SU-DHL-6 (cell line): Measurements from ENCODE around the gene NFIA.

Experiments
- H2AFZ ChIP-seq: fragments of 200-600 bp; sonication (generic); 2 replicates; pipeline ENCODE4 v1.6.1; 2014; ENCODE audit warnings: low read depth, mild to moderate bottlenecking, moderate library complexity, mixed read lengths, antibody characterized with exemption, low read length; ENCODE audit not compliant: severe bottlenecking
- H3F3A ChIP-seq: fragments of 200-600 bp; shearing (Covaris generic); 2 replicates; pipeline ENCODE4 v1.6.0; 2016; ENCODE audit warnings: antibody characterized with exemption, mild to moderate bottlenecking; ENCODE audit not compliant: insufficient read depth
- H3K27ac ChIP-seq: fragments of 200-600 bp; sonication (generic); 2 replicates; pipeline ENCODE4 v1.5.1; 2016; ENCODE audit warnings: low read depth, mild to moderate bottlenecking, low read length, moderate library complexity, mixed read lengths
- H3K27me3 ChIP-seq: fragments of 200-600 bp; sonication (generic), shearing (Covaris generic); 2 replicates; pipeline ENCODE4 v1.6.0; 2014; ENCODE audit warnings: mild to moderate bottlenecking, low read length
- H3K36me3 ChIP-seq: fragments of 200-600 bp; sonication (generic); 2 replicates; pipeline ENCODE4 v1.6.1; 2014; ENCODE audit warnings: mild to moderate bottlenecking, low read length, mixed read lengths
- H3K4me2 ChIP-seq: fragments of 300-600, 200-600 bp; shearing (Covaris generic), sonication (generic); 2 replicates; pipeline ENCODE4 v1.6.0; 2014; ENCODE audit warnings: low read length, low read depth, mild to moderate bottlenecking; ENCODE audit not compliant: poor library complexity, severe bottlenecking
- H3K4me3 ChIP-seq: fragments of 200-600 bp; sonication (generic); 2 replicates; pipeline ENCODE4 v1.5.1; 2014; ENCODE audit warnings: antibody characterized with exemption, low read length, mild to moderate bottlenecking, mixed read lengths; ENCODE audit not compliant: insufficient read depth, poor library complexity, severe bottlenecking
- H3K79me2 ChIP-seq: fragments of 200-600 bp; sonication (generic); 2 replicates; pipeline ENCODE4 v1.6.1; 2014; ENCODE audit warnings: mild to moderate bottlenecking, low read length, moderate library complexity; ENCODE audit not compliant: insufficient read depth
- H3K9ac ChIP-seq: fragments of 200-600 bp; sonication (generic); 2 replicates; pipeline ENCODE4 v1.7.0; 2014; ENCODE audit warnings: mild to moderate bottlenecking, low read length
- H3K9me2 ChIP-seq: fragments of 200-600 bp; sonication (generic); replicated peaks from 2 replicates; pipeline ENCODE4 v1.6.1; 2014; ENCODE audit warnings: low read length; ENCODE audit not compliant: insufficient read depth
- H3K9me3 ChIP-seq: fragments of 200-600 bp; sonication (generic); 2 replicates; pipeline ENCODE4 v1.6.1; 2014; ENCODE audit warnings: low read length, mixed read lengths; ENCODE audit not compliant: insufficient read depth
- H4K20me1 ChIP-seq: fragments of 200-600 bp; sonication (generic); 2 replicates; pipeline ENCODE4 v1.6.1; 2014; ENCODE audit warnings: low read depth, mild to moderate bottlenecking, antibody characterized with exemption, low read length, moderate library complexity, mixed read lengths
- EZH2phosphoT487 ChIP-seq: fragments of 200-600 bp; sonication (generic), shearing (Covaris generic); conservative IDR thresholded peaks from 2 replicates; pipeline ENCODE4 v1.6.1; 2018; ENCODE audit warnings: mild to moderate bottlenecking, antibody characterized with exemption, low read length, moderate library complexity, mixed read lengths
- TF ChIP-seq, protein P1 (sequence below): fragments of 200-600 bp; sonication (generic); IDR thresholded peaks from one replicate; pipeline ENCODE4 v1.5.1; 2017; ENCODE audit warnings: antibody characterized with exemption, mild to moderate bottlenecking, low read length, moderate library complexity; ENCODE audit not compliant: insufficient read depth, poor library complexity, severe bottlenecking

NFIA gene

DNA sequence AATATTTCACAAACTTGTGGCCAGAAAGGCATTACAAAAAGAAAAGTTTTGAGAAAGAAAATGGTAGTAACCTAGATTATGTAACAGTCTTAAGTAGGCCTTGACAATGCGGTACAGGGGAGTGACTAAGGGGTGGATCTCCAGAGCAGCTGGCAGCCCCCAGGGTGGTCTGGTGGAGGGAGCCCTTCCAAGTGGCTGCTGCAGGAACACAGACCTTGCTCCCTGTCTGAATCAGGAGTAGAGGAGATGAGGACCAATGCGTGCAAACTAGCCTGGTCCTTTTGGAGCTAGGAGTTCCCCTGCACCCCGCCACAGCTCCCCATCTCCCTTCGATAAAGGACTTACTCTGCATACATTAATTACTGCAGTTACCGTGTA, 189.0 kb downstream of the NFIA start:
- Histone ChIP-seq H3K27me3 (no peaks in the 10 kb centered on the region), H3K4me3 (no peak overlapping the region), H3K79me2 (no peaks in the 10 kb centered on the region), H3K9me2 (no peaks in the 10 kb centered on the region), H3K27ac (no peak overlapping the region), H3K9ac (no peak overlapping the region), H3K36me3 (no peaks in the 10 kb centered on the region), H4K20me1 (no peaks in the 10 kb centered on the region; the same call in 1 of the 2 replicates), H3K4me2 (no peak overlapping the region), H3F3A (no peaks in the 10 kb centered on the region), H3K9me3 (no peaks in the 10 kb centered on the region), H2AFZ (no peak overlapping the region)
- no peak for TF ChIP-seq EZH2phosphoT487
- TF ChIP-seq, protein P1, sequence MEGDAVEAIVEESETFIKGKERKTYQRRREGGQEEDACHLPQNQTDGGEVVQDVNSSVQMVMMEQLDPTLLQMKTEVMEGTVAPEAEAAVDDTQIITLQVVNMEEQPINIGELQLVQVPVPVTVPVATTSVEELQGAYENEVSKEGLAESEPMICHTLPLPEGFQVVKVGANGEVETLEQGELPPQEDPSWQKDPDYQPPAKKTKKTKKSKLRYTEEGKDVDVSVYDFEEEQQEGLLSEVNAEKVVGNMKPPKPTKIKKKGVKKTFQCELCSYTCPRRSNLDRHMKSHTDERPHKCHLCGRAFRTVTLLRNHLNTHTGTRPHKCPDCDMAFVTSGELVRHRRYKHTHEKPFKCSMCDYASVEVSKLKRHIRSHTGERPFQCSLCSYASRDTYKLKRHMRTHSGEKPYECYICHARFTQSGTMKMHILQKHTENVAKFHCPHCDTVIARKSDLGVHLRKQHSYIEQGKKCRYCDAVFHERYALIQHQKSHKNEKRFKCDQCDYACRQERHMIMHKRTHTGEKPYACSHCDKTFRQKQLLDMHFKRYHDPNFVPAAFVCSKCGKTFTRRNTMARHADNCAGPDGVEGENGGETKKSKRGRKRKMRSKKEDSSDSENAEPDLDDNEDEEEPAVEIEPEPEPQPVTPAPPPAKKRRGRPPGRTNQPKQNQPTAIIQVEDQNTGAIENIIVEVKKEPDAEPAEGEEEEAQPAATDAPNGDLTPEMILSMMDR, result no peak

DNA sequence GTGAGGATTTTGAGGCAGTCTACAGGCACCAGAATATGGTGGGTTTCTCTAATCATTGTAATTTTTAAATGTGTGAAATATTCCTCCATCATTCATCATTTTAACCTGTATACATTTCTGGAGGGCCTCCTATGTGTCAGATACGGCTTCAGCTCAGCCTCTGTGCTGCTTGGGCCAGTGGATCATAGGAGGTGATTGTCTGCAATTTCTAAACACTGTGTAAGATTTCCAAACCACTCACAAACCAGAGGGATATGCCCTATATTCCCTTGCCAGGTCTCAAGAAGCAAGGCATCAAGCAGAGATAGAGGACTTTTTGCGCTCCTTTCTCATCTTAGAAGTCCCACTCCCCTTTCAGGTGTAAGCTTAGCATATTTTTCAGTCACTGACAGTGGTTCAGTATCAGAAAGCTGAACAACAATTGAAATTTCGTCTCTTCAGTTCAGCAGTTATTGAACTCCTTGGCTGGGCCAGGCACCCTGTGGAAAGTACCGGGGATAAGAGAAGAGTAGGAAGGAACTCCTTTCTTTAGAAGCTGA, 190.9 kb downstream of the NFIA start:
- Histone ChIP-seq H3K9ac (no peak overlapping the region), H3K4me3 (no peak overlapping the region), H3K79me2 (no peaks in the 10 kb centered on the region), H3K9me3 (no peaks in the 10 kb centered on the region), H3K27me3 (no peaks in the 10 kb centered on the region), H3K36me3 (no peaks in the 10 kb centered on the region), H4K20me1 (no peaks in the 10 kb centered on the region; the same call in 1 of the 2 replicates), H3F3A (no peaks in the 10 kb centered on the region), H2AFZ (no peak overlapping the region), H3K9me2 (no peaks in the 10 kb centered on the region), H3K4me2 (no peak overlapping the region), H3K27ac (no peak overlapping the region)
- TF ChIP-seq EZH2phosphoT487, result no peak
- TF ChIP-seq, protein P1, result no peak

DNA sequence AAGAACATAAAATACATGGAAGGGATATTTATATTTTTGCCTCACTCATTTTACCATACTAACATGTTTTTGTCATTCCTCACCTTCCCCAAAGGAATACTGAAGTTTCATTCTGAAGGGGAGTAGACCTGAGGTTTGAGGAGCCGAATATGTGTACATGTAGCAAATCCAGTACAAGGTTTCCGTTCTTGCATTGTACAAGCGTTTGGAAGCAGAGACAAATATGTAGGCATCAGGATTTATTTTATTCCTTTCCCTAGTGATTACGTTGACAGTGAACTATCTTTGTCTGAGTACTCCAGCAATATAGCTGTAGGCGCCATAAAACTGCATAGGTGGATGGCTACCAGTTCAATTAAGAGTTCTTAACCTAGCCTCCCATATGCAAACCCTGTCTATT, 191.5 kb downstream of the NFIA start:
- TF ChIP-seq, protein P1, result no peak
- no peak for TF ChIP-seq EZH2phosphoT487
- no peaks in the 10 kb centered on the region for H3K9me3 ChIP-seq
- H3K79me2 ChIP-seq, result no peaks in the 10 kb centered on the region
- H3K4me2 ChIP-seq, result no peak overlapping the region
- H3F3A ChIP-seq, result no peaks in the 10 kb centered on the region
- no peak overlapping the region for H2AFZ ChIP-seq
- no peak overlapping the region for H3K9ac ChIP-seq
- H3K27me3 ChIP-seq, result no peaks in the 10 kb centered on the region
- H4K20me1 ChIP-seq, result no peaks in the 10 kb centered on the region; the same call in 1 of the 2 replicates
- no peak overlapping the region for H3K4me3 ChIP-seq
- no peaks in the 10 kb centered on the region for H3K9me2 ChIP-seq
- H3K27ac ChIP-seq, result no peak overlapping the region
- no peaks in the 10 kb centered on the region for H3K36me3 ChIP-seq

GRCh38 chr1:61274939-61275338, 192.6 kb downstream of the NFIA start:
- Histone ChIP-seq H2AFZ (no peak overlapping the region), H3K4me3 (no peak overlapping the region), H3K79me2 (no peaks in the 10 kb centered on the region), H3K27me3 (no peaks in the 10 kb centered on the region), H3K9me3 (no peaks in the 10 kb centered on the region), H3F3A (no peaks in the 10 kb centered on the region), H3K27ac (no peak overlapping the region), H3K9me2 (no peaks in the 10 kb centered on the region), H3K9ac (no peak overlapping the region), H3K4me2 (no peak overlapping the region), H4K20me1 (no peaks in the 10 kb centered on the region; the same call in 1 of the 2 replicates), H3K36me3 (no peaks in the 10 kb centered on the region)
- TF ChIP-seq, protein P1, result no peak
- TF ChIP-seq EZH2phosphoT487, result no peak
